ENCODE data around the gene EYS. TPM values are rescaled to one million over a fixed set of nuclear protein-coding genes. Genes with fewer than 3 reads are reported as not detected.

The EYS gene
- total RNA-seq, 1 donor from 2014 or later, result not detected

GRCh38 chr6:64930681-64931080 is 776.3 kb downstream of the EYS start:
- intact Hi-C loops (cut with DNase I), result no loop called here
- H3K9me3 ChIP-seq, result no peaks in the 10 kb centered on the region
- no peaks in the 10 kb centered on the region for H3K4me1 ChIP-seq
- DNase-seq (ENCODE audit: low spot score in 2 of 2), result no peak
- H3K27me3 ChIP-seq, result no peaks in the 10 kb centered on the region
- TF ChIP-seq CTCF (IDR thresholded peaks at IDR 0.05), result no peak
- no peak overlapping the region for H3K27ac ChIP-seq
- no peak overlapping the region for H3K4me3 ChIP-seq
- H3K36me3 ChIP-seq, result no peaks in the 10 kb centered on the region

GRCh38 chr6:64926051-64926450 is 781.0 kb downstream of the EYS start:
- DNase-seq (ENCODE audit: low spot score in 2 of 2), result no peak
- intact Hi-C loops (cut with DNase I), result no loop called here

GRCh38 chr6:64920257-64920656 is 786.8 kb downstream of the EYS start:
- no peak overlapping the region for H3K27ac ChIP-seq
- no peak overlapping the region for H3K4me3 ChIP-seq
- no peaks in the 10 kb centered on the region for H3K9me3 ChIP-seq
- no peaks in the 10 kb centered on the region for H3K4me1 ChIP-seq
- intact Hi-C loops (cut with DNase I), result no loop called here
- H3K36me3 ChIP-seq, result no peaks in the 10 kb centered on the region
- DNase-seq (ENCODE audit: low spot score in 2 of 2), result no peak
- TF ChIP-seq CTCF (IDR thresholded peaks at IDR 0.05), result no peak
- no peaks in the 10 kb centered on the region for H3K27me3 ChIP-seq

More at GRCh38 chr6:64926051-64926450, 781.0 kb downstream of the EYS start:
- no peaks in the 10 kb centered on the region for H3K4me1 ChIP-seq
- no peak for TF ChIP-seq CTCF (IDR thresholded peaks at IDR 0.05)
- no peak overlapping the region for H3K27ac ChIP-seq
- no peaks in the 10 kb centered on the region for H3K27me3 ChIP-seq
- no peaks in the 10 kb centered on the region for H3K9me3 ChIP-seq
- H3K4me3 ChIP-seq, result no peak overlapping the region
- no peaks in the 10 kb centered on the region for H3K36me3 ChIP-seq

- Histone ChIP-seq H3K27ac (no peak overlapping the region), H3K27me3 (no peaks in the 10 kb centered on the region), H3K4me1 (no peaks in the 10 kb centered on the region), H3K9me3 (no peaks in the 10 kb centered on the region), H3K36me3 (no peaks in the 10 kb centered on the region), H3K4me3 (no peak overlapping the region)
- intact Hi-C loops (cut with DNase I), result no loop called here
- no peak for DNase-seq (ENCODE audit: low spot score in 2 of 2)
- TF ChIP-seq CTCF (IDR thresholded peaks at IDR 0.05), result no peak
Observed at GRCh38 chr6:64914124-64914523, 792.9 kb downstream of the EYS start.

- Histone ChIP-seq H3K4me1 (no peaks in the 10 kb centered on the region), H3K27ac (no peak overlapping the region), H3K4me3 (no peak overlapping the region), H3K9me3 (no peaks in the 10 kb centered on the region), H3K27me3 (no peaks in the 10 kb centered on the region), H3K36me3 (no peaks in the 10 kb centered on the region)
- intact Hi-C loops (cut with DNase I), result no loop called here
- DNase-seq (ENCODE audit: low spot score in 2 of 2), result no peak
- TF ChIP-seq CTCF (IDR thresholded peaks at IDR 0.05), result no peak
Observed at GRCh38 chr6:64912966-64913365, 794.1 kb downstream of the EYS start.

- Histone ChIP-seq H3K4me3 (no peak overlapping the region), H3K4me1 (no peaks in the 10 kb centered on the region), H3K27ac (no peak overlapping the region), H3K36me3 (no peaks in the 10 kb centered on the region), H3K27me3 (no peaks in the 10 kb centered on the region), H3K9me3 (no peaks in the 10 kb centered on the region)
- no peak for DNase-seq (ENCODE audit: low spot score in 2 of 2)
- TF ChIP-seq CTCF (IDR thresholded peaks at IDR 0.05), result no peak
- intact Hi-C loops (cut with DNase I), result no loop called here
Observed at GRCh38 chr6:64908104-64908503, 798.9 kb downstream of the EYS start.

Data from ascending aorta (tissue), 2 donors.